KMS-11 (cell line): Measurements from ENCODE around the gene SESTD1.
"Not testable (repeated sequence)": the region's sequence is repeated elsewhere in the genome, so short reads cannot be mapped to it uniquely, and the experiment has no call there.

Experiments used
- H2AFZ ChIP-seq: fragments of 200-600 bp; sonication (generic); 2 replicates; pipeline ENCODE4 v1.6.1; 2016; ENCODE audit warnings: antibody characterized with exemption, mixed run types, low read depth
- H3K27ac ChIP-seq: fragments of 200-600 bp; sonication (generic); 2 replicates; pipeline ENCODE4 v1.6.1; 2016; ENCODE audit warnings: mild to moderate bottlenecking, mixed run types
- H3K27me3 ChIP-seq: fragments of 200-600 bp; sonication (generic); 2 replicates; pipeline ENCODE4 v1.6.1; 2017; ENCODE audit warnings: mild to moderate bottlenecking, low read depth, mixed run types, moderate library complexity; ENCODE audit not compliant: insufficient read depth
- H3K36me3 ChIP-seq: fragments of 200-600 bp; sonication (generic); 2 replicates; pipeline ENCODE4 v1.6.1; 2017; ENCODE audit warnings: mild to moderate bottlenecking, mixed run types; ENCODE audit not compliant: insufficient read depth
- H3K4me1 ChIP-seq: fragments of 200-600 bp; sonication (generic); 2 replicates; pipeline ENCODE4 v1.6.1; 2016; ENCODE audit warnings: mild to moderate bottlenecking, low read depth, mixed run types; ENCODE audit not compliant: poor library complexity, severe bottlenecking
- H3K4me2 ChIP-seq: fragments of 200-600 bp; sonication (generic); 2 replicates; pipeline ENCODE4 v1.7.0; 2016; ENCODE audit warnings: mild to moderate bottlenecking, mixed run types
- H3K4me3 ChIP-seq: fragments of 200-600 bp; sonication (generic); IDR thresholded peaks from 2 replicates; pipeline ENCODE4 v1.6.1; 2017; ENCODE audit warnings: low read depth, low read length, mixed read lengths; ENCODE audit not compliant: insufficient read depth
- H3K79me2 ChIP-seq: fragments of 200-600 bp; sonication (generic); 2 replicates; pipeline ENCODE4 v1.6.1; 2016; ENCODE audit warnings: low read depth, mixed run types; ENCODE audit not compliant: insufficient read depth
- H3K9ac ChIP-seq: fragments of 200-600 bp; sonication (generic); 2 replicates; pipeline ENCODE4 v1.6.1; 2016; ENCODE audit warnings: mild to moderate bottlenecking, mixed run types
- H4K20me1 ChIP-seq: fragments of 200-600 bp; sonication (generic); 2 replicates; pipeline ENCODE4 v1.6.1; 2016; ENCODE audit warnings: mild to moderate bottlenecking, mixed run types; ENCODE audit not compliant: insufficient read depth
- CTCF ChIP-seq: fragments of 200-600 bp; sonication (generic); conservative IDR thresholded peaks from 2 replicates; pipeline ENCODE4 v1.6.1; 2017; ENCODE audit warnings: low read depth, mild to moderate bottlenecking, antibody characterized with exemption, low read length, moderate library complexity, mixed read lengths

The SESTD1 gene

GRCh38 chr2:179104736-179105135 is 159.9 kb downstream of the SESTD1 start:
- H3K27ac ChIP-seq: peak overlapping the region; percentile 95; the same call in 1 of the 2 replicates
- no peaks in the 10 kb centered on the region for H3K79me2 ChIP-seq
- no peak overlapping the region for H3K4me3 ChIP-seq
- peaks cover 71% of the 10 kb centered on the region for H3K4me1 ChIP-seq
- TF ChIP-seq CTCF: no peak
- H3K27me3 ChIP-seq: no peaks in the 10 kb centered on the region
- H2AFZ ChIP-seq: no peak overlapping the region
- no peaks in the 10 kb centered on the region for H4K20me1 ChIP-seq
- peak overlapping the region; percentile 77 for H3K4me2 ChIP-seq
- H3K9ac ChIP-seq: no peak overlapping the region
- H3K36me3 ChIP-seq: no peaks in the 10 kb centered on the region

GRCh38 chr2:179098080-179098689 is 166.4 kb downstream of the SESTD1 start:
- Histone ChIP-seq H3K4me3 (no peak overlapping the region), H3K9ac (no peak overlapping the region), H3K4me2 (peak overlapping the region; percentile 49; the same call in 1 of the 2 replicates), H3K4me1 (peaks cover 73% of the 10 kb centered on the region), H3K36me3 (no peaks in the 10 kb centered on the region), H2AFZ (no peak overlapping the region), H3K79me2 (no peaks in the 10 kb centered on the region), H3K27ac (no peak overlapping the region), H3K27me3 (no peaks in the 10 kb centered on the region), H4K20me1 (no peaks in the 10 kb centered on the region)
- TF ChIP-seq CTCF: no peak

GRCh38 chr2:179097131-179097530 is 167.5 kb downstream of the SESTD1 start:
- no peaks in the 10 kb centered on the region for H3K27me3 ChIP-seq
- no peaks in the 10 kb centered on the region for H3K79me2 ChIP-seq
- H3K4me1 ChIP-seq: peaks cover 83% of the 10 kb centered on the region
- H4K20me1 ChIP-seq: no peaks in the 10 kb centered on the region
- peak overlapping the region; percentile 47 for H3K27ac ChIP-seq
- H3K4me3 ChIP-seq: no peak overlapping the region
- H3K4me2 ChIP-seq: peak overlapping the region; percentile 49; the same call in 1 of the 2 replicates
- no peak overlapping the region for H3K9ac ChIP-seq
- no peaks in the 10 kb centered on the region for H3K36me3 ChIP-seq
- no peak for TF ChIP-seq CTCF
- no peak overlapping the region for H2AFZ ChIP-seq

- no peaks in the 10 kb centered on the region for H3K79me2 ChIP-seq
- H4K20me1 ChIP-seq: no peaks in the 10 kb centered on the region
- no peak for TF ChIP-seq CTCF
- H3K4me1 ChIP-seq: peaks cover 85% of the 10 kb centered on the region
- no peaks in the 10 kb centered on the region for H3K36me3 ChIP-seq
- H3K9ac ChIP-seq: no peak overlapping the region
- H3K27ac ChIP-seq: peak overlapping the region; percentile 47
- H3K4me3 ChIP-seq: no peak overlapping the region
- H2AFZ ChIP-seq: peak overlapping the region; percentile 31; the same call in 1 of the 2 replicates
- H3K4me2 ChIP-seq: peak overlapping the region; percentile 49
- H3K27me3 ChIP-seq: no peaks in the 10 kb centered on the region
These were observed 168.5 kb downstream of the SESTD1 start for GRCh38 chr2:179096090-179096489.

GRCh38 chr2:179092912-179093311 is 171.7 kb downstream of the SESTD1 start:
- H3K9ac ChIP-seq: peak overlapping the region; percentile 42; the same call in 1 of the 2 replicates
- H2AFZ ChIP-seq: peak overlapping the region; percentile 45
- H3K4me2 ChIP-seq: peak overlapping the region; percentile 49; the same call in 1 of the 2 replicates

More at GRCh38 chr2:179092912-179093311, 171.7 kb downstream of the SESTD1 start:
- H3K4me1 ChIP-seq: peaks cover 60% of the 10 kb centered on the region
- H3K27me3 ChIP-seq, H3K4me3 ChIP-seq, H3K79me2 ChIP-seq, H4K20me1 ChIP-seq, H3K36me3 ChIP-seq: not testable (repeated sequence)
- peak overlapping the region; percentile 66 for H3K27ac ChIP-seq
